IMR-90 (cell line): Measurements from ENCODE around the gene TMA7.

Source experiments
- BHLHE40 ChIP-seq: fragments of 150-350 bp; IDR thresholded peaks from 2 replicates; pipeline ENCODE4 v1.6.1; 2016; ENCODE audit warnings: mild to moderate bottlenecking, low read depth, low read length
- CEBPB ChIP-seq: IDR thresholded peaks from 2 replicates; pipeline ENCODE4 v1.6.1; 2012; ENCODE audit warnings: low read depth, low read length, improper control_type of control experiment
- CTCF ChIP-seq: conservative IDR thresholded peaks from 2 replicates; pipeline ENCODE4 v1.5.1; 2012; ENCODE audit warnings: mild to moderate bottlenecking, low read depth, low read length, improper control_type of control experiment
- ELK1 ChIP-seq: fragments of 150-350 bp; IDR thresholded peaks from 2 replicates; pipeline ENCODE4 v1.6.1; 2016; ENCODE audit warnings: low read depth, mild to moderate bottlenecking, low read length, moderate library complexity, borderline replicate concordance
- MXI1 ChIP-seq: IDR thresholded peaks from 2 replicates; pipeline ENCODE4 v1.6.1; 2012; ENCODE audit warnings: low read depth, mild to moderate bottlenecking, low read length, moderate library complexity, borderline replicate concordance
- POLR2A ChIP-seq: IDR thresholded peaks from 2 replicates; pipeline ENCODE4 v1.6.1; 2012; ENCODE audit warnings: mild to moderate bottlenecking, low read depth, low read length
- RAD21 ChIP-seq: IDR thresholded peaks from 2 replicates; pipeline ENCODE4 v1.6.1; 2012; ENCODE audit warnings: low read length, improper control_type of control experiment
- RFX5 ChIP-seq: IDR thresholded peaks from 2 replicates; pipeline ENCODE4 v1.8.0; 2012; ENCODE audit warnings: low read depth, mild to moderate bottlenecking, low read length, moderate library complexity
- SMC3 ChIP-seq: fragments of 150-350 bp; IDR thresholded peaks from 2 replicates; pipeline ENCODE4 v1.6.1; 2016; ENCODE audit warnings: low read depth, mild to moderate bottlenecking, antibody characterized with exemption, low read length, moderate library complexity
- USF2 ChIP-seq: fragments of 150-350 bp; IDR thresholded peaks from 2 replicates; pipeline ENCODE4 v1.6.1; 2017; ENCODE audit warnings: mild to moderate bottlenecking, antibody characterized with exemption, low read length, low read depth

- TF ChIP-seq CTCF (no peak), RAD21 (no peak), POLR2A (no peak), CEBPB (no peak), ELK1 (no peak), MXI1 (no peak), SMC3 (no peak), RFX5 (no peak), BHLHE40 (no peak), USF2 (no peak)
These were observed 14.7 kb upstream of the TMA7 start for GRCh38 chr3:48425281-48425812.
